Kidney (tissue), 14 donors: Measurements from ENCODE around the gene AGAP2. TPM values are rescaled to one million over a fixed set of nuclear protein-coding genes. Genes with fewer than 3 reads are reported as not detected.
A peak's percentile ranks its signal among the peaks of the same experiment; 100 is the strongest.

ENCODE experiments used
- DNase-seq, 5 donors: peaks; one replicate each; pipeline ENCODE4 v3.0.0-alpha.2; 2013 to 2020
- FAIRE-seq: peaks from 2 replicates; lab custom pipeline; 2012; peaks lifted over from hg19 to GRCh38; lab: Jason Lieb, UNC
- H3K27ac ChIP-seq, 2 donors: one replicate each; pipeline ENCODE4 v1.7.0; 2013; ENCODE audit warnings: low read depth in 2 of 2, low read length in 2 of 2, inconsistent platforms in 1 of 2
- H3K27me3 ChIP-seq: one replicate; pipeline ENCODE4 v1.7.1; 2013; ENCODE audit warnings: low read length, inconsistent platforms; ENCODE audit not compliant: control insufficient read depth, insufficient read depth
- H3K36me3 ChIP-seq, 3 donors: one replicate each; pipeline versions ENCODE4 v1.7.0 to v1.7.1; 2013; ENCODE audit warnings: low read length in 3 of 3, control low read depth in 1 of 3, inconsistent platforms in 1 of 3; ENCODE audit not compliant: insufficient read depth in 3 of 3, control insufficient read depth in 2 of 3
- H3K4me1 ChIP-seq, 3 donors: one replicate each; pipeline versions ENCODE4 v1.7.0 to v1.7.1; 2013; ENCODE audit warnings: low read length in 3 of 3, inconsistent platforms in 1 of 3, low read depth in 1 of 3; ENCODE audit not compliant: control insufficient read depth in 2 of 3, insufficient read depth in 2 of 3
- H3K4me3 ChIP-seq, 3 donors: one replicate each; pipeline versions ENCODE4 v1.7.0 to v1.8.1; 2013; ENCODE audit warnings: low read length in 3 of 3, control low read depth in 1 of 3, inconsistent platforms in 1 of 3
- H3K9ac ChIP-seq, 3 donors: one replicate each; pipeline versions ENCODE4 v1.7.0 to v1.7.1; 2013; ENCODE audit warnings: low read length in 3 of 3, control low read depth in 1 of 3, inconsistent platforms in 1 of 3
- H3K9me3 ChIP-seq, 3 donors: one replicate each; pipeline versions ENCODE4 v1.7.0 to v1.7.1; 2013; ENCODE audit warnings: low read length in 3 of 3, control low read depth in 1 of 3, inconsistent platforms in 1 of 3; ENCODE audit not compliant: control insufficient read depth in 2 of 3, insufficient read depth in 1 of 3
- CTCF ChIP-seq: IDR thresholded peaks from 3 replicates; pipeline ENCODE4 v1.5.1; 2012; ENCODE audit warnings: mild to moderate bottlenecking, moderate library complexity, borderline replicate concordance; ENCODE audit not compliant: insufficient read depth; ENCODE audit errors: extremely low read depth
- intact Hi-C: fragments of 100-400 bp; cut with DNase I; formaldehyde crosslinking; loops from one replicate; pipeline ENCODE4 v1.11.1; 2022
- polyA plus RNA-seq: library from polyadenylated mRNA; stranded (reverse); fragments of 350-450 nt; fragmentation: Illumina TruSeq; extraction: RNeasy Lipid Tissue Mini Kit (QIAGEN cat#74804); gene quantifications from one replicate; pipeline ENCODE4 v1.2.3, GENCODE V29; 2014; ENCODE audit warnings: low read depth, low replicate concordance; ENCODE audit not compliant: insufficient read depth
- total RNA-seq: library from RNA; stranded (reverse); fragmentation: NEBNext Ultra II Directional; extraction: Animal tissue kit (Norgen Biotek cat#: 25700); gene quantifications from one replicate; pipeline ENCODE4 v1.2.1, GENCODE V29; 2021
- donor health status: control.
- donor health status: control.
- donor health status: control.
- donor health status: control.
- donor health status: control.
- donor health status: DM: yes; HTN: yes; CAD: no.
- donor health status: Normal renal cell carcinoma (clear cell type).

The AGAP2 gene
- total and polyA plus RNA-seq, 2 donors from 2014 or later, result 0.13 to 3.7 TPM

- Histone ChIP-seq H3K36me3 (peaks cover 4 to 8% (median 6%) of the 10 kb centered on the region in 3 donors), H3K27me3 (no peaks in the 10 kb centered on the region), H3K9ac (no peak overlapping the region), H3K4me1 (peaks cover 4 to 21% (median 6%) of the 10 kb centered on the region in 3 donors), H3K4me3 (peak overlapping the region in 1 of 3 donors; percentile 2), H3K9me3 (no peaks in the 10 kb centered on the region), H3K27ac (no peak overlapping the region)
- TF ChIP-seq CTCF, result no peak
- intact Hi-C loops, result no loop called here
- DNase-seq, result no peak
- no peak for FAIRE-seq
Measured at GRCh38 chr12:57753756-57754337, 15.3 kb upstream of the AGAP2 start.

- intact Hi-C loops, result no loop called here
- peaks cover 0 to 8% (median 8%) of the 10 kb centered on the region in 3 donors for H3K36me3 ChIP-seq
- H3K4me1 ChIP-seq, result peaks cover 4 to 21% (median 6%) of the 10 kb centered on the region in 3 donors
- H3K4me3 ChIP-seq, result peak overlapping the region; percentile 53 to 59 (median 58)
- DNase-seq (no peak), FAIRE-seq (no peak)
- no peaks in the 10 kb centered on the region for H3K9me3 ChIP-seq
- no peaks in the 10 kb centered on the region for H3K27me3 ChIP-seq
- peak overlapping the region; percentile 20 to 77 for H3K27ac ChIP-seq
- peak overlapping the region in 2 of 3 donors; percentile 9 to 54 for H3K9ac ChIP-seq
- no peak for TF ChIP-seq CTCF
Measured at GRCh38 chr12:57752668-57753000, 14.1 kb upstream of the AGAP2 start.

- peaks cover 4 to 21% (median 6%) of the 10 kb centered on the region in 3 donors for H3K4me1 ChIP-seq
- peak within 1 kb of the TSS; percentile 62 to 91 (median 84) for H3K4me3 ChIP-seq
- H3K27me3 ChIP-seq, result no peaks in the 10 kb centered on the region
- no peak for TF ChIP-seq CTCF
- DNase-seq, result peak; percentile 100
- H3K27ac ChIP-seq, result peak within 1 kb of the TSS; percentile 61 to 77
- H3K9me3 ChIP-seq, result no peaks in the 10 kb centered on the region
- H3K9ac ChIP-seq, result peak within 1 kb of the TSS; percentile 34 to 86 (median 80)
- intact Hi-C loops, result no loop called here
- peak; percentile 65 for FAIRE-seq
- H3K36me3 ChIP-seq, result peaks cover 5 to 9% (median 8%) of the 10 kb centered on the region in 3 donors
Measured at GRCh38 chr12:57751788-57752667, 13.5 kb upstream of the AGAP2 start, which contains the start of gene CDK4. Gene CDK4 (minus strand): TSS chr12:57752310. CDS start chr12:57751717, 593 bp downstream.
